Measurements from ENCODE around the gene PRUNE2.

PRUNE2 gene

DNA sequence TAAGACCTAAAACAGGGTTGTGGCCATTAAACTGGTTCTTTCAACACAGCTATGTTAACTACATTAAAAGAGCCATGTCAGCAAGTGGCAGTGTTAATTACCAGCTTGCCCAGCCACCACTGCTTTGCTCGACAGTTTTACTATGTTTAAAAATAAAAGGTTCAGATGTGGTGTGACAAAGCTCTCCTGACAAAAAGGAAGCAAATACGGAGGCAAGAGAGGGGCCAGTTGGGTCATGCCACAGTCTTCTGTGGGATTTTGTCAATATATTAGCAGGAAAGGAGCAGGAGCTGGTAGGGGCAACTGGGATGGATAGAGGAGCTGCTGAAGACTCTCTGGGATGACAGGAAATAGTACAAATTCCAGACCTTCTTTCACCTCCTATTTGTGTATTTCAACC is 255.2 kb downstream of the PRUNE2 start:
- H3K4me3 ChIP-seq (ENCODE audit: control insufficient read depth, low read depth, low read length), result no peak overlapping the region
- TF ChIP-seq, protein P1, sequence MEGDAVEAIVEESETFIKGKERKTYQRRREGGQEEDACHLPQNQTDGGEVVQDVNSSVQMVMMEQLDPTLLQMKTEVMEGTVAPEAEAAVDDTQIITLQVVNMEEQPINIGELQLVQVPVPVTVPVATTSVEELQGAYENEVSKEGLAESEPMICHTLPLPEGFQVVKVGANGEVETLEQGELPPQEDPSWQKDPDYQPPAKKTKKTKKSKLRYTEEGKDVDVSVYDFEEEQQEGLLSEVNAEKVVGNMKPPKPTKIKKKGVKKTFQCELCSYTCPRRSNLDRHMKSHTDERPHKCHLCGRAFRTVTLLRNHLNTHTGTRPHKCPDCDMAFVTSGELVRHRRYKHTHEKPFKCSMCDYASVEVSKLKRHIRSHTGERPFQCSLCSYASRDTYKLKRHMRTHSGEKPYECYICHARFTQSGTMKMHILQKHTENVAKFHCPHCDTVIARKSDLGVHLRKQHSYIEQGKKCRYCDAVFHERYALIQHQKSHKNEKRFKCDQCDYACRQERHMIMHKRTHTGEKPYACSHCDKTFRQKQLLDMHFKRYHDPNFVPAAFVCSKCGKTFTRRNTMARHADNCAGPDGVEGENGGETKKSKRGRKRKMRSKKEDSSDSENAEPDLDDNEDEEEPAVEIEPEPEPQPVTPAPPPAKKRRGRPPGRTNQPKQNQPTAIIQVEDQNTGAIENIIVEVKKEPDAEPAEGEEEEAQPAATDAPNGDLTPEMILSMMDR (IDR thresholded peaks at IDR 0.05; ENCODE audit: control insufficient read depth, insufficient read depth, low read depth, low read length, missing control alignments), result no peak
- no peak for DNase-seq (ENCODE audit: low read depth)

DNA sequence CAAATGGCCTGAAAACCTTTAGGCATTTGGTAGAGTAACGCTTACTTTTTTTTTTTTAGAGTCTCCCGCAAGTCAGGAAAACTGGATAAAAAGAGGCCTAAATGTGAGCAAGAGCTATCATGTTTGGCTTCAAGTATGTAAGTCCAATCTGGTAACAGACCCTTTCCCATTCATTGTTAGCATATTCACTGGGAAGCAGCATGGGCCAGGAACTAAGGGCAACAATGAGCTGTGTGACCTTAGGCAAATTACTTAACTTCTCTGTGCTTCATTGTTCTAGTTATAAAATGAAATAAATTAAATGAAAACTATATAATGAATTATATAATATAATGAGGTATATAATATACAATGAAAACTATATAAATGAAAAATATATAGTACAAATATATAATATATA is 256.0 kb downstream of the PRUNE2 start:
- no peak overlapping the region for H3K4me3 ChIP-seq (ENCODE audit: control insufficient read depth, low read depth, low read length)
- TF ChIP-seq, protein P1 (IDR thresholded peaks at IDR 0.05; ENCODE audit: control insufficient read depth, insufficient read depth, low read depth, low read length, missing control alignments), result no peak
- DNase-seq (ENCODE audit: low read depth), result no peak

DNA sequence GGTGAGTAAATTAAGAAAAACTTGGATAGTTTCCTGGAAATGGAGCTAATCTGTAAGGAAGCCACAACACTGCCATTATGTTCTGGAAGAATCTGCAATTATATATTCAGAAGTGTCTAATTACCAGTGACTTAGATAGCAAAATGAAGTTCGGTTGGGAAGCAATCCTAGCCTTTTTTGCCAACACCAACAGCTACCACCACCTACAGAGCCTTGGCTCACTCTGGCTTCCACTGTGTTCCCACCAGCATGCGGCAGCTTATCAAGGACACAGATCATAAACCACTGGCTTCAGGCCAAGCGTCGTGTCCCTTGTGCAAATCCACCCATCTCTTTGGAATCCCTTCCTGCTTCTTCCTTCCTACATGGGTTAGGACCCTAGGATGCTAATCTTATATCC is 259.7 kb downstream of the PRUNE2 start:
- TF ChIP-seq, protein P1 (IDR thresholded peaks at IDR 0.05; ENCODE audit: control insufficient read depth, insufficient read depth, low read depth, low read length, missing control alignments), result no peak
- no peak for DNase-seq (ENCODE audit: low read depth)

DNA sequence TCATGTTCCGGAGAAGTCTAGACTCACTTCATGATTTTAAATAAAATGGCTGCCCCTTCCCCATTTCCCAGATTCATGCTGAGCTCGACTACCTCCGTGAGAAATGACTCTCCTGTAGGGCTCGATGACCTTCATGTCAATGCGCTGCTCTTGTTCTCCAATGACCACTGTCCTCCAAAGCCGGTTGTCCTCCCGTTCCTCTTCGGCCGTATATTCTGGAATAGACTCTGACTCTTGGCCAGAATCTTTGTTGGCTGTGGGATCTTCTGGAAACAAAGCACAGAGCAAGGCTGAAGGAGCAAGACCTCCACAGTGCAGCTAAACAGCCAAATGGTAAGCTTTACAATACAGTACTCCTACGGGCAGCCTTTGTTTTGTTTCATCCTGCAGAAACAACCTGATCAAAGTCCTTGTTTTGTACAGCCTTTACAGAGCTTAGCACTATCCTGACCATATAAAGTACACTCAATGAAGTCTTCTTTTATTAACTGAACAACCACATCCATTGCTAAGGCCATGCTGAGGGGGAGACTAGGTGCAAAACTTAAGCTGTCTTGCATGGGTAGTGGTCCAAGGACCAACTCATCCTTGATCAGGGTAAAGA is 261.2 kb downstream of the PRUNE2 start:
- no peak for DNase-seq (ENCODE audit: low read depth)
- TF ChIP-seq, protein P1 (IDR thresholded peaks at IDR 0.05; ENCODE audit: control insufficient read depth, insufficient read depth, low read depth, low read length, missing control alignments), result no peak
- H3K4me3 ChIP-seq (ENCODE audit: control insufficient read depth, low read depth, low read length), result no peak overlapping the region

More for the DNA sequence above, 259.7 kb downstream of the PRUNE2 start:
- H3K4me3 ChIP-seq (ENCODE audit: control insufficient read depth, low read depth, low read length), result no peak overlapping the region

DNA sequence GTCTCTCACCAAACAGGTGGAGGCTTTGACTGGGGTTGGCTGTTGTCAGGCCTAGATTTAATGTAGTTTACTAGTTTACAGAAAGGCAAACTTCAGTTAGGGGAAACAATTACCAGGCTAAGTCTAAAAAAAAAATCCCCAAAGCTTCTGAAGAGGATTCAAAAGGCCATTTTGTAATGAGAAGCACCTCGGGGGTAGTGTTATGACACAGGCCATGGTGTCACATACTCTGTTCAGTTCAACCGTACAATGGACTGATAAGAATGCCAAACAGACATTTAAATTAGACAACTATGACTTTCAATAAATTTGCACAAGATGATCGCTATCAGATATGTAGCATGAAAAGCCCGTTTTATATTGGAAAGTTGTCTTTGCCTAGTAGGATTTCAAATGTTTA is 261.7 kb downstream of the PRUNE2 start:
- no peak for DNase-seq (ENCODE audit: low read depth)

DNA sequence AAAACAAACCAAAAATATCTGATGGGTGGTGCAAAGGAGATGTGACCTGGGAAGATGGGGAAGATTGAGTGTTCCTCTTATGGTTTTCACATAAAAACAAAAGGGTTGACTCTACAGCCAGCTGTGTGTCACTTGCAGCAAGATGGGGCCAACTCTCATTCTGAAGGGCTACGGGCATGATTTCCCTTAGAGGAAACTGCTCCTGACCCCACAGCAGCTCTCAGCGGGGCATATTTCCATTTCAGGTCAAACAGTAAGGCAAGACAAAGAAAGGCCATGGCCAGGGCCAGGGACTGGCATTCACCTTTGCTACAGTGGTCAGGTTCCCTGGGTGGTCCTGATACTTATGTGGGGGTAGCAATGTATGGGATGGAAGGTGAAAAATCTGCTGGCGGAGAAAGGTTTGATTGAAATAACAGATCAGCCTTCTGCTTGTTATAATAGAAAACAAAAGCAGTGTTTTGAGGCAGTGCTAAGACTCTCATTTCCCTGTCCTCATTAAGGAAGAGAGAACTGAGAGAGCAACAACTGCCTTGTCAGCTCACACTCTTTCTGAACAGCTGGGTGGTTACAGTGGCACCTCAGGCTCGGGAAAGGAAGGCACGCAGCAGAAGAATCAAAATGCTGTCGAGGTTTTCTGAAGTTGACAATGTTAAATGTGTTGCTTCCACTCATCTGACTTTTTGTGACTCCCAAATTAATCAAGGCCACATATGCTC is 262.4 kb downstream of the PRUNE2 start:
- H3K4me3 ChIP-seq (ENCODE audit: control insufficient read depth, low read depth, low read length), result no peak overlapping the region
- no peak for DNase-seq (ENCODE audit: low read depth)
- TF ChIP-seq, protein P1 (IDR thresholded peaks at IDR 0.05; ENCODE audit: control insufficient read depth, insufficient read depth, low read depth, low read length, missing control alignments), result no peak

More for the DNA sequence above, 261.7 kb downstream of the PRUNE2 start:
- H3K4me3 ChIP-seq (ENCODE audit: control insufficient read depth, low read depth, low read length), result no peak overlapping the region
- TF ChIP-seq, protein P1 (IDR thresholded peaks at IDR 0.05; ENCODE audit: control insufficient read depth, insufficient read depth, low read depth, low read length, missing control alignments), result no peak
